H9 (cell line): ENCODE results near the gene TRMT11. TPM values are rescaled to one million over a fixed set of nuclear protein-coding genes. Genes with fewer than 3 reads are reported as not detected.

Experiments
- DNase-seq: peaks from one replicate; pipeline ENCODE4 v3.0.0-alpha.2; 2017
- H2AFZ ChIP-seq: one replicate; pipeline ENCODE4 v1.6.1; 2013; ENCODE audit warnings: mild to moderate bottlenecking, low read length, control low read depth, moderate library complexity
- H2AK5ac ChIP-seq: 2 replicates; pipeline ENCODE4 v1.6.1; 2013; ENCODE audit warnings: low read length, control low read depth, mixed read lengths; ENCODE audit not compliant: insufficient read length
- H2BK120ac ChIP-seq: one replicate; pipeline ENCODE4 v1.6.1; 2013; ENCODE audit warnings: low read depth, mild to moderate bottlenecking, low read length, control low read depth, inconsistent platforms; ENCODE audit not compliant: poor library complexity, severe bottlenecking
- H2BK12ac ChIP-seq: 2 replicates; pipeline ENCODE4 v1.6.1; 2013; ENCODE audit warnings: low read length, control low read depth, mixed read lengths, low read depth; ENCODE audit not compliant: insufficient read length
- H2BK15ac ChIP-seq: 2 replicates; pipeline ENCODE4 v1.6.1; 2013; ENCODE audit warnings: low read depth, low read length, control low read depth
- H2BK20ac ChIP-seq: one replicate; pipeline ENCODE4 v1.6.1; 2013; ENCODE audit warnings: low read depth, mild to moderate bottlenecking, low read length, control low read depth, inconsistent platforms; ENCODE audit not compliant: poor library complexity, severe bottlenecking
- H2BK5ac ChIP-seq: 2 replicates; pipeline ENCODE4 v1.6.1; 2013; ENCODE audit warnings: low read length, control low read depth, mixed read lengths; ENCODE audit not compliant: insufficient read length
- H3K14ac ChIP-seq: 2 replicates; pipeline ENCODE4 v1.6.1; 2013; ENCODE audit warnings: low read length, control low read depth; ENCODE audit not compliant: insufficient read depth
- H3K18ac ChIP-seq: 2 replicates; pipeline ENCODE4 v1.6.1; 2013; ENCODE audit warnings: low read depth, mild to moderate bottlenecking, mixed read lengths, low read length, control low read depth; ENCODE audit not compliant: insufficient read length
- H3K23ac ChIP-seq: 2 replicates; pipeline ENCODE4 v1.6.1; 2013; ENCODE audit warnings: low read length, control low read depth, mixed read lengths, low read depth; ENCODE audit not compliant: insufficient read length
- H3K23me2 ChIP-seq: 2 replicates; pipeline ENCODE4 v1.6.1; 2013; ENCODE audit warnings: low read depth, mild to moderate bottlenecking, mixed read lengths, low read length, control low read depth; ENCODE audit not compliant: insufficient read length, poor library complexity, severe bottlenecking
- H3K27ac ChIP-seq: 2 replicates; pipeline ENCODE4 v1.5.1; 2013; ENCODE audit warnings: low read length, control low read depth, mixed read lengths, low read depth; ENCODE audit not compliant: insufficient read length
- H3K27me3 ChIP-seq: 2 replicates; pipeline ENCODE4 v1.6.1; 2013; ENCODE audit warnings: low read length, control low read depth, inconsistent platforms; ENCODE audit not compliant: insufficient read depth
- H3K4ac ChIP-seq: 2 replicates; pipeline ENCODE4 v1.6.1; 2013; ENCODE audit warnings: low read depth, mild to moderate bottlenecking, control low read depth, inconsistent platforms, low read length, moderate library complexity
- H3K4me1 ChIP-seq: 2 replicates; pipeline ENCODE4 v1.6.1; 2013; ENCODE audit warnings: low read length, control low read depth, inconsistent platforms; ENCODE audit not compliant: insufficient read depth
- H3K4me2 ChIP-seq: 2 replicates; pipeline ENCODE4 v1.6.1; 2013; ENCODE audit warnings: low read length, control low read depth, mixed read lengths; ENCODE audit not compliant: insufficient read length, insufficient read depth
- H3K56ac ChIP-seq: 2 replicates; pipeline ENCODE4 v1.6.1; 2013; ENCODE audit warnings: low read depth, mild to moderate bottlenecking, mixed read lengths, low read length, control low read depth; ENCODE audit not compliant: insufficient read length
- H3K79me1 ChIP-seq: 2 replicates; pipeline ENCODE4 v1.6.1; 2013; ENCODE audit warnings: low read depth, mild to moderate bottlenecking, moderate library complexity, low read length, control low read depth, inconsistent platforms; ENCODE audit not compliant: insufficient read depth, poor library complexity, severe bottlenecking
- H3K79me2 ChIP-seq: 2 replicates; pipeline ENCODE4 v1.6.1; 2013; ENCODE audit warnings: low read length, control low read depth, inconsistent platforms; ENCODE audit not compliant: insufficient read depth
- H3K9ac ChIP-seq: 2 replicates; pipeline ENCODE4 v1.6.1; 2013; ENCODE audit warnings: low read length, control low read depth, mixed read lengths; ENCODE audit not compliant: insufficient read length; ENCODE audit errors: extremely low read depth
- H3K9me3 ChIP-seq: one replicate; pipeline ENCODE4 v1.6.1; 2013; ENCODE audit warnings: low read depth, low read length, inconsistent platforms; ENCODE audit not compliant: control insufficient read depth
- H3T11ph ChIP-seq: one replicate; pipeline ENCODE4 v1.6.1; 2013; ENCODE audit warnings: mild to moderate bottlenecking, low read length, control low read depth, inconsistent platforms
- H4K20me1 ChIP-seq: one replicate; pipeline ENCODE4 v1.6.1; 2013; ENCODE audit not compliant: control insufficient read depth, insufficient read length, insufficient read depth
- H4K5ac ChIP-seq: 2 replicates; pipeline ENCODE4 v1.6.1; 2013; ENCODE audit warnings: low read depth, mild to moderate bottlenecking, mixed read lengths, low read length, control low read depth; ENCODE audit not compliant: insufficient read length
- H4K8ac ChIP-seq: replicated peaks from 2 replicates; pipeline ENCODE4 v1.6.1; 2013; ENCODE audit warnings: low read length, control low read depth, mixed read lengths, low read depth; ENCODE audit not compliant: insufficient read length
- H4K91ac ChIP-seq: 2 replicates; pipeline ENCODE4 v1.6.1; 2013; ENCODE audit warnings: low read depth, mild to moderate bottlenecking, moderate library complexity, mixed read lengths, low read length, control low read depth; ENCODE audit not compliant: insufficient read length
- H3K27ac Mint-ChIP-seq, 3 experiments: 2 replicates in 2 of 3; 3 replicates in 1 of 3; pipeline ENCODE4 v1.8.0; 2020 to 2021; ENCODE audit warnings: mixed read lengths in 3 of 3, mild to moderate bottlenecking in 1 of 3, moderate library complexity in 1 of 3
- H3K27me3 Mint-ChIP-seq: 2 replicates; pipeline ENCODE4 v1.8.0; 2021; ENCODE audit warnings: low read depth, mild to moderate bottlenecking, moderate library complexity, mixed read lengths
- H3K36me3 Mint-ChIP-seq, 3 experiments: 2 replicates in 2 of 3; 3 replicates in 1 of 3; pipeline ENCODE4 v1.8.0; 2020 to 2021; ENCODE audit warnings: low read depth in 3 of 3, mixed read lengths in 3 of 3; ENCODE audit not compliant: insufficient read depth in 1 of 3
- H3K4me1 Mint-ChIP-seq, 2 experiments: 2 replicates each; pipeline ENCODE4 v1.8.0; 2020; ENCODE audit warnings: mixed read lengths in 2 of 2
- H3K4me3 Mint-ChIP-seq, 2 experiments: 2 replicates in 1 of 2; 3 replicates in 1 of 2; pipeline ENCODE4 v1.8.0; 2020 to 2021; ENCODE audit warnings: mild to moderate bottlenecking in 2 of 2, mixed read lengths in 2 of 2, moderate library complexity in 1 of 2
- H3K9me3 Mint-ChIP-seq, 2 experiments: 2 replicates in 1 of 2; 3 replicates in 1 of 2; pipeline ENCODE4 v1.8.0; 2020; ENCODE audit warnings: mild to moderate bottlenecking in 2 of 2, mixed read lengths in 2 of 2, moderate library complexity in 1 of 2
- WGBS: extraction: QIAGEN DNeasy Blood & Tissue Kit; methylation state at CpG from one replicate; pipeline ENCODE4 v1.1.7; 2013; ENCODE audit warnings: missing lambda C conversion rate, low lambda C conversion rate, mixed read lengths; ENCODE audit not compliant: insufficient read length; ENCODE audit errors: extremely low coverage; 5-methylcytosine and 5-hydroxymethylcytosine counted together
- total RNA-seq: library from RNA; stranded (reverse); gene quantifications from 2 replicates; pipeline ENCODE4 v1.2.1, GENCODE V29; 2021
- TF ChIP-seq, protein P1 (sequence below): fragments of 200-600 bp; sonication (generic); conservative IDR thresholded peaks from 3 replicates; pipeline ENCODE4 v1.8.0; 2021; ENCODE audit warnings: antibody characterized with exemption, mild to moderate bottlenecking

Gene TRMT11
- total RNA-seq, 1 experiment from 2014 or later = 31.1 TPM

DNA sequence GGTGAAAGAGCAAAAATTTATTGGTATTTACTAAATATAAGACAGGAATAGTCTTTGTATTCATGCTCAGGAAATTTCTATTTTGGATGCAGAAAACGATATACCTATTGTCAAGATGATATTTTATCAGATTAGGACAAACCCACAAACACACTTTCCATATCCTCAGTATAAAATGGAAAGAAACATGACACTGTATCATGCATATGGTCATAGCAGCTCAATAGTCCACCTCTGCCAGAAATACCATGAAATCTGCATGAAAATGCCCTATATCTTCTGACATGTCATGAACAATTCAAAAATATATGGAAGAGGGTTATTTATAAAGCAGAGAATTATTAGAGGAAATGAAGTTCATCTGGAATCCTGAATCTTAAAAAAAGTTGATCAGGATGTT, 41.4 kb upstream of the TRMT11 start:
- H3K4me3 Mint-ChIP-seq = no peak overlapping the region
- H3K27me3 Mint-ChIP-seq = peaks cover 4% of the 10 kb centered on the region
- Histone ChIP-seq H3K9ac (no peak overlapping the region), H4K8ac (no peak overlapping the region), H4K5ac (no peak overlapping the region), H3K27me3 (no peaks in the 10 kb centered on the region), H3T11ph (no peak overlapping the region), H3K9me3 (no peaks in the 10 kb centered on the region), H3K79me2 (no peaks in the 10 kb centered on the region), H3K4me2 (no peak overlapping the region), H3K56ac (no peak overlapping the region), H3K79me1 (no peaks in the 10 kb centered on the region), H2AK5ac (no peak overlapping the region), H2BK20ac (no peak overlapping the region), H2BK120ac (no peak overlapping the region), H2BK12ac (no peak overlapping the region), H2BK15ac (no peak overlapping the region), H3K4ac (no peak overlapping the region), H3K14ac (no peak overlapping the region), H3K23me2 (no peaks in the 10 kb centered on the region), H3K27ac (no peak overlapping the region), H4K91ac (no peak overlapping the region), H3K18ac (no peak overlapping the region), H2AFZ (no peak overlapping the region), H4K20me1 (no peaks in the 10 kb centered on the region), H3K23ac (no peak overlapping the region), H3K4me1 (no peaks in the 10 kb centered on the region), H2BK5ac (no peak overlapping the region)
- H3K36me3 Mint-ChIP-seq = no peaks in the 10 kb centered on the region
- H3K27ac Mint-ChIP-seq = no peak overlapping the region
- H3K9me3 Mint-ChIP-seq = no peaks in the 10 kb centered on the region
- DNase-seq = no peak
- peaks cover 0 to 2% of the 10 kb centered on the region in 2 experiments; a peak in 2 of 4 replicates for H3K4me1 Mint-ChIP-seq
- TF ChIP-seq, protein P1, sequence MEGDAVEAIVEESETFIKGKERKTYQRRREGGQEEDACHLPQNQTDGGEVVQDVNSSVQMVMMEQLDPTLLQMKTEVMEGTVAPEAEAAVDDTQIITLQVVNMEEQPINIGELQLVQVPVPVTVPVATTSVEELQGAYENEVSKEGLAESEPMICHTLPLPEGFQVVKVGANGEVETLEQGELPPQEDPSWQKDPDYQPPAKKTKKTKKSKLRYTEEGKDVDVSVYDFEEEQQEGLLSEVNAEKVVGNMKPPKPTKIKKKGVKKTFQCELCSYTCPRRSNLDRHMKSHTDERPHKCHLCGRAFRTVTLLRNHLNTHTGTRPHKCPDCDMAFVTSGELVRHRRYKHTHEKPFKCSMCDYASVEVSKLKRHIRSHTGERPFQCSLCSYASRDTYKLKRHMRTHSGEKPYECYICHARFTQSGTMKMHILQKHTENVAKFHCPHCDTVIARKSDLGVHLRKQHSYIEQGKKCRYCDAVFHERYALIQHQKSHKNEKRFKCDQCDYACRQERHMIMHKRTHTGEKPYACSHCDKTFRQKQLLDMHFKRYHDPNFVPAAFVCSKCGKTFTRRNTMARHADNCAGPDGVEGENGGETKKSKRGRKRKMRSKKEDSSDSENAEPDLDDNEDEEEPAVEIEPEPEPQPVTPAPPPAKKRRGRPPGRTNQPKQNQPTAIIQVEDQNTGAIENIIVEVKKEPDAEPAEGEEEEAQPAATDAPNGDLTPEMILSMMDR = no peak
- no CpG with 5 or more reads among the region's 1 CpG for whole genome bisulfite sequencing
